Measurements from ENCODE around the gene APOL3. TPM values are rescaled to one million over a fixed set of nuclear protein-coding genes. Genes with fewer than 3 reads are reported as not detected.
"Not testable (repeated sequence)": the region's sequence is repeated elsewhere in the genome, so short reads cannot be mapped to it uniquely, and the experiment has no call there.

APOL3 gene
- total RNA-seq, 1 experiment from 2014 or later, result 0.44 TPM

DNA sequence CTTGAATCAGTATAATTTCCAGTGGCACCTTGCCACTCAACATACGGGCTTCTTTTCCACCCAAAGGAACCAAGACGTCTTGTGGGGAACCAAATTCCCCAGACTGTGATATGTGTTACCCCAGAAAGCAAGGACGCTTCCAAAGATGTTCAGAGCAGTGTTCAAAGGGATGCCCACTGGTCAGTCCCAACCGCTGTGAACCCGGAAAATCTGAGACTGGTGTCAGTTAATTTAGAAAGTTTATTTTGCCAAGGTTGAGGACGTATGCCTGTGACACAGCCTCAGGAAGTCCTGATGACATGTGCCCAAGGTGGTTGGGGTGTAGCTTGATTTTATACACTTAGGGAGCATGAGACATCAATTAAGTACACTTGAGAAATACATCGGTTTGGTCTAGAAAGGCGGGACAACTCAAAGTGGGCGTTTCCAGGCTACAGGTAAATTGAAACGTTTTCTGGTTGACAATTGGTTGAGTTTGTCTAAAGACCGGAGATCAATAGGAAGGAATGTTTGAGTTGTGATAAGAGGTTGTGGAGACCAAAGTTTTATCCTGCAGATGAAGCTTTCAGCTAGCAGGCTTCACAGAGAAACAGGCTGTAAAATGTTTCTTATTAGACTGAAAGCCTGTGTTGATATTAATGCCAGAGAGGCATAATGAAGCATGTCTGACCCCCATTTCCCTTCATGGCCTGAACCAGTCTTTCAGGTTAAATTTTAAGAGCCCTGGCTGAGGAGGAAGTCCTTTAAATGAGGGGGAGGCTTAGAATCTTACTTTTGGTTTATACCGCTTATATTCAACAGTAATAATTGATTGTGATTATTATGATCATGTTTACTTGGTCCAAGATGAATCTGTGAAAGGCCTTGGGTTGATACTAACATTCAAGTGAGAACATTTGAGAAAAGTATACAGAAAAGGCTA, 6.8 kb downstream of the APOL3 start:
- ChIA-PET POLR2A (interaction anchor here (0.5 to 2.5 kb wide), 3 partner anchors 9 to 1106 kb away, joined by 4 to 13 read pairs (median 7); partner anchors contain the start of gene APOL2), CTCF (interaction anchor here (0.6 to 1.6 kb wide), 4 partner anchors 18 to 122 kb away, joined by 3 to 5 read pairs (median 3); no protein-coding TSS in a partner anchor)
- no peaks in the 10 kb centered on the region for H3K36me3 Mint-ChIP-seq (ENCODE audit: insufficient read depth, unreplicated experiment)
- peaks cover 40% of the 10 kb centered on the region for H3K4me1 Mint-ChIP-seq (ENCODE audit: insufficient read depth, unreplicated experiment)
- H3K27ac Mint-ChIP-seq (ENCODE audit: low read depth, unreplicated experiment), result peak overlapping the region; percentile 40
- no TSS peak for BruUV-seq (replicated peaks)
- H3K4me3 Mint-ChIP-seq (ENCODE audit: unreplicated experiment), result no peak overlapping the region
- DNase-seq (ENCODE audit: unreplicated experiment), result no peak
- no peaks in the 10 kb centered on the region for H3K27me3 Mint-ChIP-seq (ENCODE audit: insufficient read depth, unreplicated experiment)
- no peaks in the 10 kb centered on the region for H3K9me3 Mint-ChIP-seq (ENCODE audit: unreplicated experiment)
- TF ChIP-seq CTCF (IDR thresholded peaks at IDR 0.05; ENCODE audit: unreplicated experiment), result no peak
- intact Hi-C loops (cut with micrococcal nuclease), result no loop called here

DNA sequence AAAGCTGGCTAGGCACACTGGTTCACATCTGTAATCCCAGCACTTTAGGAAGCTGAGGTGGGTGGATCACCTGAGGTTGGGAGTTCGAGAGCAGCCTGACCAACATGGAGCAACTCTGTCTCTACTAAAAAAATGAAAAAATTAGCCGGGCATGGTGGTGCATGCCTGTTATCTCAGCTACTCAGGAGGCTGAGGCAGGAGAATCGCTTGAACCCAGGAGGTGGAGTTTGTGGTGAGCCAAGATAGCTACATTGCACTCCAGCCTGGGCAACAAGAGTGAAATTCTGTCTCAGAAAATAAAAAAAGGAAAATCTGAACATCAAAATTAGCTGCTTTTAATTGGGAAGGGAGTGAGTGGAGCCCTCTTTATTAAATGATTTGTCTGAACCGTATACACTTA, 7.7 kb downstream of the APOL3 start:
- H3K4me3 Mint-ChIP-seq (ENCODE audit: unreplicated experiment); DNase-seq (ENCODE audit: unreplicated experiment); H3K27ac Mint-ChIP-seq (ENCODE audit: low read depth, unreplicated experiment); intact Hi-C loops (cut with micrococcal nuclease); H3K27me3 Mint-ChIP-seq (ENCODE audit: insufficient read depth, unreplicated experiment); BruUV-seq (replicated peaks); H3K9me3 Mint-ChIP-seq (ENCODE audit: unreplicated experiment); H3K36me3 Mint-ChIP-seq (ENCODE audit: insufficient read depth, unreplicated experiment): not testable (repeated sequence)
- H3K4me1 Mint-ChIP-seq (ENCODE audit: insufficient read depth, unreplicated experiment), result peaks cover 40% of the 10 kb centered on the region
- ChIA-PET CTCF (interaction anchor here (0.6 to 1.6 kb wide), 6 partner anchors 11 to 123 kb away, joined by 3 to 5 read pairs (median 3); partner anchors contain the start of gene APOL2), POLR2A (interaction anchor here (1.7 to 2.5 kb wide), 3 partner anchors 10 to 86 kb away, joined by 6 to 13 read pairs (median 7); partner anchors contain the start of gene APOL2)

DNA sequence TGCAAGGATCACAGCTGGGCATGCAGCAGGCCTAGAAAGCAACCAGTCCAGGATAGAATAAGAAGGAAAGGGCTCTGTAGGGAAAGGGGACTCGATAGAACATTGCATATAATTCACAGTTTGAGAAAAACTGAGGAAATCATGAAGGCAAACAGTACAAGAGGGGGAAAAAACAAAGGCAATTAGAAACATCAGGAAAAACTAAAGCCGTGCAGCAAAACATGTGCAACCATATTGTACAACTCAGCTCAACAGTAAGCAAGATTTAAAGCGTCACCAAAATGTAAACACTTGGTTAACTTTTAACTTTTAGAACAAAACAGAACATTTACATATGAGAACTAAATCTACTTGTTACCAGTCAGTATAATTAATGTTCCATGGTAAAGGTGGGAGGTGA, 8.5 kb downstream of the APOL3 start:
- DNase-seq (ENCODE audit: unreplicated experiment), result no peak
- no peaks in the 10 kb centered on the region for H3K27me3 Mint-ChIP-seq (ENCODE audit: insufficient read depth, unreplicated experiment)
- intact Hi-C loops (cut with micrococcal nuclease), result no loop called here
- H3K36me3 Mint-ChIP-seq (ENCODE audit: insufficient read depth, unreplicated experiment), result peaks cover 4% of the 10 kb centered on the region
- BruUV-seq (replicated peaks), result no TSS peak
- ChIA-PET CTCF (interaction anchor here (0.7 to 1.3 kb wide), 4 partner anchors 10 to 136 kb away, joined by 3 read pairs; partner anchors contain the start of gene APOL2), POLR2A (interaction anchor here (0.6 to 2.5 kb wide), 5 partner anchors 9 to 129 kb away, joined by 3 to 13 read pairs (median 6); partner anchors contain the start of gene APOL2)
- H3K4me1 Mint-ChIP-seq (ENCODE audit: insufficient read depth, unreplicated experiment), result peaks cover 37% of the 10 kb centered on the region
- no peak for TF ChIP-seq CTCF (IDR thresholded peaks at IDR 0.05; ENCODE audit: unreplicated experiment)
- H3K9me3 Mint-ChIP-seq (ENCODE audit: unreplicated experiment), result no peaks in the 10 kb centered on the region
- no peak overlapping the region for H3K4me3 Mint-ChIP-seq (ENCODE audit: unreplicated experiment)
- no peak overlapping the region for H3K27ac Mint-ChIP-seq (ENCODE audit: low read depth, unreplicated experiment)

- H3K36me3 Mint-ChIP-seq (ENCODE audit: insufficient read depth, unreplicated experiment), result peaks cover 4% of the 10 kb centered on the region
- peak overlapping the region; percentile 85 for H3K27ac Mint-ChIP-seq (ENCODE audit: low read depth, unreplicated experiment)
- no peaks in the 10 kb centered on the region for H3K27me3 Mint-ChIP-seq (ENCODE audit: insufficient read depth, unreplicated experiment)
- ChIA-PET CTCF (interaction anchor here (0.9 kb wide), 1 partner anchor 27 kb away, joined by 3 read pairs; no protein-coding TSS in a partner anchor), POLR2A (interaction anchor here (0.6 to 2.5 kb wide), 4 partner anchors 10 to 358 kb away, joined by 3 to 13 read pairs (median 4); no protein-coding TSS in a partner anchor)
- peaks cover 30% of the 10 kb centered on the region for H3K4me1 Mint-ChIP-seq (ENCODE audit: insufficient read depth, unreplicated experiment)
- DNase-seq (ENCODE audit: unreplicated experiment), result peak; percentile 28
- no peak for TF ChIP-seq CTCF (IDR thresholded peaks at IDR 0.05; ENCODE audit: unreplicated experiment)
- no TSS peak for BruUV-seq (replicated peaks)
- H3K9me3 Mint-ChIP-seq (ENCODE audit: unreplicated experiment), result no peaks in the 10 kb centered on the region
- H3K4me3 Mint-ChIP-seq (ENCODE audit: unreplicated experiment), result no peak overlapping the region
- intact Hi-C loops (cut with micrococcal nuclease), result no loop called here
These were observed 9.5 kb downstream of the APOL3 start for GRCh38 chr22:36151006-36151595.

Measured in MCF 10A (cell line).